K562 (cell line): Measurements from ENCODE around the gene CUL2. TPM values are rescaled to one million over a fixed set of nuclear protein-coding genes. Genes with fewer than 3 reads are reported as not detected.

Experiments used
- ATAC-seq: fragments of 200-7000 bp; cut with Tn5 transposase; 3 replicates; pipeline ENCODE4 v1.9.1; 2020; ENCODE audit warnings: moderate library complexity
- BruUV-seq: library from RNA; stranded (reverse); fragments of 400-500 nt; replicated peaks from 2 replicates; lab custom pipeline; 2021; lab: Mats Ljungman, UMichigan
- CTCF ChIA-PET: fragments of 300-600 bp; formaldehyde crosslinking; extraction: SDS; loops from one replicate; lab custom pipeline; 2021; ENCODE audit warnings: low intra/inter-chr PET ratio; lab: Yijun Ruan, JAX
- POLR2A ChIA-PET: fragments of 300-600, 350-650 bp; sonication (Branson Sonifier 250); formaldehyde crosslinking; extraction: SDS; loops from one replicate; lab custom pipeline; 2021; ENCODE audit warnings: antibody characterized with exemption, inconsistent platforms; lab: Yijun Ruan, JAX
- DNase-seq, 4 experiments: peaks; one replicate each; pipeline versions ENCODE4 v3.0.0 to v3.0.0-alpha.2; 2011 to 2018; ENCODE audit warnings: low spot score in 3 of 4, mixed read lengths in 3 of 4; ENCODE audit errors: extremely low read depth in 1 of 4
- FAIRE-seq: peaks from 2 replicates; lab custom pipeline; 2011; peaks lifted over from hg19 to GRCh38; lab: Jason Lieb, UNC
- H2AFZ ChIP-seq: 2 replicates; pipeline ENCODE4 v1.6.0; 2011; ENCODE audit warnings: low read depth, low read length, control low read depth, inconsistent platforms
- H3K27ac ChIP-seq: fragments of 200-600 bp; 3 replicates; pipeline ENCODE4 v1.8.0; 2011; ENCODE audit warnings: low read depth, mild to moderate bottlenecking, control low read depth, inconsistent platforms, low read length, moderate library complexity, mixed read lengths; ENCODE audit errors: extremely low read depth
- H3K27me3 ChIP-seq, 2 experiments: fragments of 300-600 bp in 1 of 2; 2 replicates in 1 of 2; 3 replicates in 1 of 2; pipeline versions ENCODE4 v1.6.0 to v1.8.0; 2011; ENCODE audit warnings: inconsistent platforms in 2 of 2, low read length in 2 of 2, mild to moderate bottlenecking in 1 of 2, mixed read lengths in 1 of 2, moderate library complexity in 1 of 2; ENCODE audit not compliant: control insufficient read depth in 2 of 2, insufficient read depth in 2 of 2
- H3K36me3 ChIP-seq: fragments of 300-600 bp; 3 replicates; pipeline ENCODE4 v1.8.0; 2011; ENCODE audit warnings: mild to moderate bottlenecking, low read length, inconsistent platforms; ENCODE audit not compliant: control insufficient read depth, insufficient read depth
- H3K4me1 ChIP-seq, 2 experiments: fragments of 200-600 bp in 1 of 2; replicated peaks in 1 of 2; 2 replicates in 1 of 2; 3 replicates in 1 of 2; pipeline versions ENCODE4 v1.5.1 to v1.8.0; 2011; ENCODE audit warnings: inconsistent platforms in 2 of 2, low read length in 2 of 2, mild to moderate bottlenecking in 1 of 2, mixed read lengths in 1 of 2, moderate library complexity in 1 of 2; ENCODE audit not compliant: control insufficient read depth in 2 of 2, insufficient read depth in 2 of 2
- H3K4me2 ChIP-seq: 2 replicates; pipeline ENCODE4 v1.6.1; 2011; ENCODE audit warnings: low read length, control low read depth, inconsistent platforms, mixed read lengths; ENCODE audit not compliant: insufficient read depth
- H3K4me3 ChIP-seq: fragments of 200-600 bp; sonication (generic), shearing (Covaris generic); 2 replicates; pipeline ENCODE4 v1.5.1; 2016; ENCODE audit warnings: control low read depth, inconsistent platforms
- H3K79me2 ChIP-seq: fragments of 200-600 bp; 3 replicates; pipeline ENCODE4 v1.8.0; 2011; ENCODE audit warnings: low read length, inconsistent platforms; ENCODE audit not compliant: control insufficient read depth, insufficient read depth
- H3K9ac ChIP-seq, 2 experiments: 2 replicates each; pipeline versions ENCODE4 v1.6.0 to v1.6.1; 2011; ENCODE audit warnings: low read depth in 2 of 2, low read length in 2 of 2, control low read depth in 1 of 2, inconsistent platforms in 1 of 2, mild to moderate bottlenecking in 1 of 2, mixed read lengths in 1 of 2; ENCODE audit not compliant: insufficient read depth in 1 of 2
- H3K9me1 ChIP-seq: one replicate; pipeline ENCODE4 v1.6.0; 2011; ENCODE audit warnings: inconsistent platforms, mild to moderate bottlenecking, low read length, moderate library complexity; ENCODE audit not compliant: control insufficient read depth, insufficient read depth
- H3K9me3 ChIP-seq: replicated peaks from 2 replicates; pipeline ENCODE4 v1.5.1; 2011; ENCODE audit warnings: low read depth, low read length, inconsistent platforms; ENCODE audit not compliant: control insufficient read depth, insufficient read depth
- H4K20me1 ChIP-seq: replicated peaks from 2 replicates; pipeline ENCODE4 v1.6.1; 2011; ENCODE audit warnings: low read length, inconsistent platforms, mixed read lengths; ENCODE audit not compliant: control insufficient read depth, insufficient read depth
- AFF1 ChIP-seq, 2 experiments: fragments of 450-650 bp; IDR thresholded peaks; 2 replicates each; pipeline ENCODE4 v1.6.1; 2018; ENCODE audit warnings: mild to moderate bottlenecking in 2 of 2, low read depth in 1 of 2; ENCODE audit not compliant: partially characterized antibody in 2 of 2
- BHLHE40 ChIP-seq: IDR thresholded peaks from 2 replicates; pipeline ENCODE4 v1.6.1; 2011; ENCODE audit warnings: low read length, improper control_type of control experiment
- CBX1 ChIP-seq: sonication (generic); IDR thresholded peaks from 2 replicates; pipeline ENCODE4 v1.6.1; 2016; ENCODE audit warnings: antibody characterized with exemption, low read depth, mild to moderate bottlenecking
- CBX5 ChIP-seq: IDR thresholded peaks from 2 replicates; pipeline ENCODE4 v1.6.1; 2014; ENCODE audit warnings: low read depth, borderline replicate concordance
- CTCF ChIP-seq, 3 experiments: IDR thresholded peaks in 2 of 3; conservative IDR thresholded peaks in 1 of 3; 2 replicates each; pipeline ENCODE4 v1.5.1; 2011 to 2012; ENCODE audit warnings: low read length in 3 of 3, mild to moderate bottlenecking in 3 of 3, control low read depth in 2 of 3, improper control_type of control experiment in 1 of 3, inconsistent platforms in 1 of 3, low read depth in 1 of 3, mixed read lengths in 1 of 3, moderate library complexity in 1 of 3; ENCODE audit not compliant: insufficient read depth in 2 of 3
- EHMT2 ChIP-seq: fragments of 450-650 bp; IDR thresholded peaks from 2 replicates; pipeline ENCODE4 v1.6.1; 2018; ENCODE audit warnings: antibody characterized with exemption
- FOSL1 ChIP-seq: fragments of 200-800 bp; sonication (Bioruptor generic); conservative IDR thresholded peaks from 2 replicates; pipeline ENCODE4 v1.6.1; 2016; ENCODE audit warnings: missing genetic modification characterization, missing compliant biosample characterization
- MEF2D ChIP-seq: conservative IDR thresholded peaks from 2 replicates; pipeline ENCODE4 v1.6.1; 2016; ENCODE audit warnings: low read depth, missing genetic modification characterization, missing compliant biosample characterization
- MTA2 ChIP-seq: fragments of 450-650 bp; IDR thresholded peaks from 2 replicates; pipeline ENCODE4 v1.6.1; 2016; ENCODE audit warnings: low read depth
- NR2C2 ChIP-seq, 2 experiments: fragments of 200-800 bp in 1 of 2; sonication (Bioruptor generic) in 1 of 2; sonication (generic) in 1 of 2; formaldehyde crosslinking in 1 of 2; IDR thresholded peaks; 2 replicates each; pipeline versions ENCODE4 v1.6.1 to v1.8.0; 2016 to 2022; ENCODE audit warnings: mild to moderate bottlenecking in 1 of 2, missing compliant biosample characterization in 1 of 2, missing genetic modification characterization in 1 of 2, missing genetic modification reagents in 1 of 2
- STAT5B ChIP-seq: fragments of 250-450 bp; sonication (Bioruptor Pico); IDR thresholded peaks from 2 replicates; pipeline ENCODE4 v1.8.0; 2021; ENCODE audit warnings: mild to moderate bottlenecking, inconsistent platforms
- ZNF324 ChIP-seq: fragments of 250-450 bp; sonication (Bioruptor Pico); IDR thresholded peaks from 2 replicates; pipeline ENCODE4 v1.4.0; 2020; ENCODE audit warnings: mild to moderate bottlenecking
- ZNF431 ChIP-seq: sonication (generic); formaldehyde crosslinking; IDR thresholded peaks from 2 replicates; pipeline ENCODE4 v1.8.0; 2022; ENCODE audit warnings: mild to moderate bottlenecking, missing genetic modification reagents
- WGBS: fragments of 100-300 bp; shearing (Covaris generic); methylation state at CpG from one replicate; pipeline ENCODE4 v1.1.6; 2016; ENCODE audit warnings: low coverage, mixed read lengths; ENCODE audit not compliant: insufficient coverage; ENCODE audit errors: missing lambda C conversion rate; 5-methylcytosine and 5-hydroxymethylcytosine counted together
- in situ Hi-C: fragments of 300-500 bp; cut with MboI; formaldehyde crosslinking; loops from 4 replicates; pipeline ENCODE4 v1.15.0; 2018; ENCODE audit warnings: inconsistent platforms, mixed read lengths
- intact Hi-C: fragments of 100-400 bp; cut with micrococcal nuclease; formaldehyde crosslinking; loops from 2 replicates; pipeline ENCODE4 v1.14.2; 2022
- polyA plus RNA-seq, 8 experiments: library from polyadenylated mRNA; depleted of rRNA in 4 of 8; stranded (reverse) in 5 of 8; unstranded in 3 of 8; fragments of >200 nt; fragmentation: Nextera tagmentation in 2 of 8; fragmentation: Illumina TruSeq in 1 of 8; extraction: Ambion mirVana in 2 of 8; extraction: Trizol in 1 of 8; gene quantifications; 2 replicates each; pipeline versions ENCODE4 v1.2.1 to v1.2.3, GENCODE V29; 2011 to 2014; ENCODE audit warnings: inconsistent platforms in 1 of 8, missing spikeins in 1 of 8
- total RNA-seq, 7 experiments: library from RNA; depleted of rRNA in 6 of 7; stranded (reverse); fragments of >200 nt in 6 of 7; fragmentation: Illumina TruSeq in 2 of 7; extraction: Trizol in 2 of 7; gene quantifications; 2 replicates each; pipeline versions ENCODE4 v1.2.1 to v1.2.3, GENCODE V29; 2011 to 2021; ENCODE audit warnings: low replicate concordance in 1 of 7

CUL2 gene
- total and polyA plus RNA-seq, 9 of the 15 experiments (the other 6 are each of a cell fraction or from before 2014, with no cell fraction given): 17.3 to 46.3 (median 41.2) TPM

- TF ChIP-seq ZNF431 (CRISPR knock-in tag): no peak
- no peak for TF ChIP-seq AFF1 (IDR thresholded peaks at IDR 0.05; ENCODE audit: low read depth in 1 of 2, partially characterized antibody in 2 of 2)
- no peak for TF ChIP-seq STAT5B (CRISPR knock-in tag)
Measured at GRCh38 chr10:35096312-35096711, 6.2 kb upstream of the CUL2 start (continued).

DNA sequence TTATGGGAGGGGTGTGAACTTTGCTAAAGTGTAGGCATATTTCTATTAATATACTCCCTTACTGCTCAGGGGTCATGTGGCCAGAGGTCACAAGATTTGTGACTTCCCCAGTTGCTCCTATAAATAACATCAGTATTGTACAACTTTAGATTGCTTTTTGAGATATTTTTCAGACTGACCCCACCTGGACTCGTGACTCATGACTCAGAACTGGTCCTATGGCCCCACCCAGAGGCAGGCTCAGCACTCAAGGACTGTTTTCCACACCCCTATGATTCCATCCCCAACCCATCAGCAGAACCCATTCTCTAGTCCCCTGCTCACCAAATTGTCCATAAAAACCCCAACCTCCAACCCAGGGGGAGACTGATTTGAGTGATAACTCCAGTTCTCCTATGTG is 2.7 kb upstream of the CUL2 start:
- ATAC-seq: no peak
- 0 out of 2 replicates have a peak, but pooled peaks have one; percentile 11 for TF ChIP-seq EHMT2
- peak in 2 of 3 experiments; percentile 21 to 23; a peak in 3 of 6 replicates for TF ChIP-seq CTCF (IDR thresholded peaks at IDR 0.05 in 2 of 3, conservative IDR thresholded peaks at IDR 0.05 in 1 of 3; ENCODE audit: insufficient read depth in 2 of 3, low read depth in 1 of 3, low read length in 3 of 3)
- no peak for TF ChIP-seq ZNF324 (CRISPR knock-in tag)
- TF ChIP-seq MTA2: no peak
- TF ChIP-seq CBX1: peak; percentile 60; the same call in 1 of the 2 replicates
- TF ChIP-seq MEF2D (tag): peak; percentile 90
- TF ChIP-seq BHLHE40: 0 out of 2 replicates have a peak, but pooled peaks have one; percentile 6
- TF ChIP-seq FOSL1 (tag): peak; percentile 50; the same call in 1 of the 2 replicates
- peak; percentile 73; the same call in 1 of the 2 replicates for TF ChIP-seq CBX5
- no peak for TF ChIP-seq NR2C2 (CRISPR knock-in tag; IDR thresholded peaks at IDR 0.05)
- TF ChIP-seq NR2C2 (tag; IDR thresholded peaks at IDR 0.05): peak; percentile 61; the same call in 1 of the 2 replicates

More for the DNA sequence above, 2.7 kb upstream of the CUL2 start:
- BruUV-seq: no TSS peak
- H3K4me1 ChIP-seq: peaks cover 0 to 15% of the 10 kb centered on the region in 2 experiments; a peak in 3 of 5 replicates
- H3K36me3 ChIP-seq: peaks cover 7% of the 10 kb centered on the region; the same call in 1 of the 3 replicates
- H3K27me3 ChIP-seq: no peaks in the 10 kb centered on the region
- 0 out of 2 replicates have a peak, but pooled peaks cover 4% of the 10 kb centered on the region for H4K20me1 ChIP-seq
- H3K79me2 ChIP-seq: peaks cover 23% of the 10 kb centered on the region
- H3K4me3 ChIP-seq: no peak overlapping the region
- FAIRE-seq: no peak
- no peaks in the 10 kb centered on the region for H3K9me1 ChIP-seq
- no peak overlapping the region for H3K9ac ChIP-seq
- POLR2A ChIA-PET: no interaction called here
- peak in 2 of 4 experiments; percentile 17 to 42 for DNase-seq
- H2AFZ ChIP-seq: no peak overlapping the region
- peaks cover 6% of the 10 kb centered on the region; the same call in 1 of the 2 replicates for H3K9me3 ChIP-seq
- no peak overlapping the region for H3K4me2 ChIP-seq
- CTCF ChIA-PET: interaction anchor here (1.0 kb wide), 1 partner anchor 10 kb away, joined by 4 read pairs; no protein-coding TSS in a partner anchor
- intact Hi-C loops (loop anchor here (10.0 kb wide), 1 partner anchor 98 kb away; no protein-coding TSS in a partner anchor), in situ Hi-C loops (no loop called here)
- H3K27ac ChIP-seq: no peak overlapping the region
- 20% methylated on average over 1 of the region's 1 CpG for WGBS
